ENCODE data around the gene FANCD2.
"Not testable (repeated sequence)": the region's sequence is repeated elsewhere in the genome, so short reads cannot be mapped to it uniquely, and the experiment has no call there.

FANCD2 gene

DNA sequence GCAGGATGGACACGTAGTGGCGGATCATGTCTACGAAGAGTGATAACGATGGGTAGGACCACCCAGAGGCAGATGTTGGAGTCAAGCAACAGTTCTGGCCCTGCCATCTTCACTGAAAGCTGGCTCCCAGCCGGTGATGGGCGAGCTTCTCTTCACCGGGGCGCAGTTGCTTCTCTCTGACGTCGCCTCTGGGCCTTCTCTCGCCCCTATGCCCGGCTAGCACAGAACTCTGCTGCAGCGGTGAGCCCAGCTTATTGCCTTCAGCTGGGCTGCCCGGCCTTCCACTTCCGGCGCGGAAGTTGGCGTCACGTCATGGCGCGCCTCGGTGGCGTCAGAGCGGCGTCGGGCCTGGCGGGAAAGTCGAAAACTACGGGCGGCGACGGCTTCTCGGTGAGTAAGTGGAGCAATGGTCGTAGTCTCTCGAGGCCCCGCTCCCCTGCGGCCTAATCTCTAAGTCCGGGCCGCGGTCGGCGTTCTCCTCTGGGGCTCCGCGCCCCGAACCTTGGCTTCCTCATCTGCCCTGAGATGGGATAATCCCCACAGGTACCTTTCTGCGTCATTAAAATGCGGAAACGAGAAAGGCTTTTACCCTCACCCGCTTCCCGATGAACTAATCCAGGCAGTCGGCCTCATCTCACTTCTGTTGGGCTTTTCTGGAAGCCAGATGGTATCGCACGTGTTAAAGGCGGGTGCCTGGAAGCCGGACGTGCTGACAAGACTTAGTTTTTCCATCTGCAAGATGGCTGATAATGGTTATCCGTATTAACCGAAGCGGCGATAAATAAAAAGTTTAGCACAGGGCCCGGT, at the start of gene FANCD2:
FANCD2 (plus strand) TSS at position 354 of the 807 bp plus-strand sequence. CDS start 2,221 bp downstream, outside the sequence.
- peak; percentile 52 to 70 for DNase-seq

DNA sequence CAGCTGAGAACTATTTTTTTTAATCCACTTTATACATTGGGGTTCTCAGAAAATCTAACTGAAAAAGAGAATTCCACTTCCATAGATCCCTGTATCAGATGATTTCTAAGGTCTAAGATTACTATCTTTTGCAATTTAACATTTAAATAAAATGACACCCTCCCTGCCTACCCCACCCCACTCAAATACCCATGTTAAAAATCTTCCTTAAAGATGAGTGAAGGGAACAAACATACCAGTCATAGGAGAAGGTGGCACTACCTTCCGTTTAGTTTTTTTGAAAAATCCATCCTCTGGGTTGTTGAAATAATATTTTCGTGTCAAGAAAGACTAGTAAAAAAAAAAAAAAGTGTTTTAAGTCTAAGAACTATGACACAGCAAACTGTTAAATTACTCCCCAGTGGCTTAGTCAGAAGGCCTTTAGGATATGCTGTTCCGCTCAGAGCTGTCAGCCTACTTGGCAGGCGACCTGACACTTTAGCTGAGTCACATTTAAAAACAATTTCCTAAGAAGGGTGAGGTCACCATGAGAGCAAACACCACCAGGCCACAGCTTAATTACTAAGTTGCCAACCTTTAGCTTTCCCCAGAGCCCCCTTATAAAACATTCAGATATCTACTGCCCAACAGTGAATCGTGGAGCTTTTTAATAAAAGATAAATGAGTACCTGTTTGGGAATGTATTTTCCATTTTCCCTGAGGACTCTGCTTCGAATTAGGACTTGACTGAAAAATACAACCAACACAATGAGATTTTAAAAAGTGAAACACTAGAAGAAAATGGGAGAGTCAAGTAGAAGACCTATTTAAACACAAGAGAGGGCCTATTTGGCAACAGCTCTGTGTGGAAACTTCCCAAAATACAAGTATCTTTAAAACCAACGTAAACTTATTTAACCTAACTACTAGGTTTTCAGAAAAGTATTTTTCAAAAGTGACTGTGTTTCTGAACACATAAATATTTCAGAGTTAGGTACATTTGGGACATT, 49.2 kb upstream of the FANCD2 start:
- DNase-seq, result no peak

DNA sequence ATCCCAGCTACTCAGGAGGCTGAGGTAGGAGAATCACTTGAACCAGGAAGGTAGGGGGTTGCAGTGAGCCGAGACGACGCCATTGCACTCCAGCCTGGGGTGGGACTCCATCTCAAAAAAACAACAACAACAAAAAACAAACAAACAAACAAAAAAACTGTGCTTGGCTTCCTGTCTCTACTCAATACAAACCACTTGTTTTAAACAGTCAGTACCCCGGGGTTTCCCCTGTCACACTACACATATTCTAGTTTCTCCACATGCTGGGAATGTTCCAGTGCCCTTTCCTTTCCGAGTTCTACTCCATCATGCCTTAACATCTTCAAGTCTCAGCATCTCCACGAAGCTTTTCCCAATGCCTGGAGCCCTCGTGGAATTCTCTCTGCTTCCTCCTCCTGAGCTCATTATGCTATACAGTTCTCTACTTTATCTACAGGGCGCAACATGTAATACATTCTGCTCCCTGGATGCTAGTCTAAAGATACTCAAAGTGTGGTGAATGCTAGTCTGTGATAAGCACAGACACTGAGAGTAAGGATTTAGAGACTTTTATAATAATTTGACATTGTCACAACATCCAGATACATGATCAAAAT, 47.4 kb upstream of the FANCD2 start:
- no peak for DNase-seq

DNA sequence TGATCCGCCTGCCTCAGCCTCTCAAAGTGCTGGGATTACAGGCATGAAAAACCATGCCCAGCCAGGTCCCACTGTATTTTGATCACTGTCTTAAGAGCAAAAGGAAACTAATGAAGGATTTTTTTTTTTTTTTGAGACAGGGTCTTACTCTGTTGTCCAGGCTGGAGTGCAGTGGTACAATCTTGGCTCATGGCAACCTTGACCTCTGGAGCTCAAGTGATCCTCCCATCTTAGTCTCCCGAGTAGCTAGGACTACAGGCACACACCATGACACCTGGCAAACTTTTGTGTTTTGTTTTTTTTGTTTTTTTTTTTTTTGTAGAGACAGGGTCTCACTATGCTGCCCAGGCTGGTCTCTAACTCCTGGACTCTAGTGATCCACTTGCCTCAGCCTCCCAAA, 46.0 kb upstream of the FANCD2 start:
- no peak for DNase-seq

DNA sequence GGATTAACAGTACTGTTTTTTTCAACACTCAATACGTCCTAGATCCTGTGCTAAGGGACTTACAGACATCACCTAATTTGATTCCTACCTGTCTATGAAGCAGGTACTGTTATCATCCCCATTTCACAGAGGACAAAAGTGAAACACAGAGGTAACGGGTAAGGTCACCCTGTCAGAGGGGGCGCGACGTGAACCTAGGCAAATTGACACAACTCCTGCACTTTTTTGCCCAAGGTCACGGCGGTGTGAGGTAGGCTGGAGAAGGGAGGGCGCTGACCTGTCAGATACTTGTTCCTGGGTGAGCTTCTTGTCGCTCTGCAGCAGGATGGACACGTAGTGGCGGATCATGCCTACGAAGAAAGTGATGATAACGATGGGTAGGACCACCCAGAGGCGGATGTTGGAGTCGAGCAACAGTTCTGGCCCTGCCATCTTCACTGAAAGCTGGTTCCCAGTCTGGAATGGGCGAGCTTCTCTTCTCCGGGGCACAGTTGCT, 40.0 kb upstream of the FANCD2 start:
- no peak for DNase-seq

DNA sequence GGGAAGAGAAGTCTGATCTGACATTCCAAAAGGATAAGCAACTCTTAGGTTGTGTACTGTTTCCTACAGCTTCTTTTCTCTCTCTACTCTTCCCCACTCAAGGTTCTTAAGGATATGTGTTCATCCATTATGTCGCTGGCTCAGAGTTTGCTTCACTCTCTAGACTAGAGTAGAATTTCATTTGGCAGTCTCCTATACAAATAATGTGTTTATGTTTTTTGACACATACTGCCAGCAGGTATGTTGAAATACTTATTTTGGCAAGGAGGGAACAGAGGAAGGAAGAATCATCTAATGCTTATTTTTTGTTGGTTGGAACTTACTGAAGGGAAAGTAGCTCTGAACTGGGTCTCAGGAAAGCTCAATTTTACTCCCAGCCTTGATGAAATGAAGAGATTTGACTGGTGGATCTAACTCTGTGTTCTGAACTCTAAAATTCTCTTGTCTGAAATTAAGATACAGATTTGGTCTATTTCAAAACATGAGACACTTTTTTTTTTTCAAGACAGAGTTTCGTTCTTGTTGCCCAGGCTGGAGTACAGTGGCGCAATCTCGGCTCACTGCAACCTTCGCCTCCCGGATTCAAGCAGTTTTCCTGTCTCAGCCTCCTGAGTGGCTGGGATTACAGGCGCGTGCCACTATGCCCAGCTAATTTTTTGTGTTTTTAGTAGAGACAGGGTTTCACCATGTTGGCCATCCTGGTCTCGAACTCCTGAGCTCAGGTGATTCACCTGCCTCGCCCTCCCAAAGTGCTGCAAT, 32.0 kb upstream of the FANCD2 start:
- DNase-seq, result no peak

DNA sequence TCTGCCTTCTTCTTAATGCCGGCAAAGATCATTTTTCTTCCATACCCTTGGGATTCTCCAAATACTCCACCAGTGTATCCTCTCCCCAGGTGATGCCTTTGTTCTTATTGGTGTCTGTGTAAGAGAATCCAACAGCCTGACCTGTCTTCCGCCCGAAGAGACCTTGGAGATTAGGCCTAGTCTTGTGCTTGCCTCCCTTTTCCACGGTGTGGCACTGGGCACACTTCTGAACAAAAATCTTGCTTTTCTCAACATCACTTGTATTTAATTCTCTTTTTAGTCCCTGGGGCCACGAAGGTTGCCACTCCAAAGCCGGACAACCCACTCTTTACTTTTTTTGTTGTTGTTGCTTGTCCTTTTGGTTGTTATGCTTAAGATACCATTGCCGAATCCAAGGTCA, 25.6 kb upstream of the FANCD2 start:
- DNase-seq, result no peak

DNA sequence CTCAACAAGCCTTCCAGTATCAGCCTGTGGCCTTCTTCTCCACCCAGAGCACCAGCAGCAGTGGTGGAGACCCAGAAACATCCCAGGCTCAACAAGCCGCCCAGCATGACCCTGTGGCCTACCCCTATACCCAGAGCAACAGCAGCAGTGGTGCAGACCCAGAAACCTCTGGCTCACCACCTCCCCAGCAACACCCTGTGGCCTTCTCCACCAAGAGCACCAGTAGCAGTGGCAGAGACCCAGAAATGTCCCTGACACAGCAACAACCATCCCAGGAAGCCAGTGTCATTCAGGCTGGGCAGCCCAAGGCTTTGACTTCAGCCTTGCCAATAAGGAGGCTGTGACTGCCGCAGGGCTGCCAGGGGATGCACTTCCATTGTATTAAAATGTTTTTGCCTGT, 23.3 kb upstream of the FANCD2 start:
- no peak for DNase-seq

DNA sequence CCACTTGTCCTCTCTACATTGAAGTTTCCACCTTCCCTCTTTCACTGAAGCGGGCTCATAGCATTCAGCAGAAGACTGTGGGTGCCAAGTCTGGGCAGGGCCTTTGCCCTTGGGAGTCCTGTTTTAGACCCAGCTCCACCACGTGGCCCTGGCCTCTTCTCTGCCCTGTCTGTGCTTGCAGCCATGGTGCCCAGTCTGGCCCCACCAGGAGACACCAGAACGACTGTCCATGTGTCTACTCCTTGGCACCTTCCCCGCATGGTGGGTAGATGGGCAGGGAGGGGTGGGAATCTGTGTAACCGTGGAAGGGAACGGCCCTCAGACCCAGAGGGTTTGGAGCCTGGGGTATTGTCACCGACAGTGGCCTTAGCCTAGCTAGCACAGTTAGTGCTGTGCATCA, 21.7 kb upstream of the FANCD2 start:
- no peak for DNase-seq

DNA sequence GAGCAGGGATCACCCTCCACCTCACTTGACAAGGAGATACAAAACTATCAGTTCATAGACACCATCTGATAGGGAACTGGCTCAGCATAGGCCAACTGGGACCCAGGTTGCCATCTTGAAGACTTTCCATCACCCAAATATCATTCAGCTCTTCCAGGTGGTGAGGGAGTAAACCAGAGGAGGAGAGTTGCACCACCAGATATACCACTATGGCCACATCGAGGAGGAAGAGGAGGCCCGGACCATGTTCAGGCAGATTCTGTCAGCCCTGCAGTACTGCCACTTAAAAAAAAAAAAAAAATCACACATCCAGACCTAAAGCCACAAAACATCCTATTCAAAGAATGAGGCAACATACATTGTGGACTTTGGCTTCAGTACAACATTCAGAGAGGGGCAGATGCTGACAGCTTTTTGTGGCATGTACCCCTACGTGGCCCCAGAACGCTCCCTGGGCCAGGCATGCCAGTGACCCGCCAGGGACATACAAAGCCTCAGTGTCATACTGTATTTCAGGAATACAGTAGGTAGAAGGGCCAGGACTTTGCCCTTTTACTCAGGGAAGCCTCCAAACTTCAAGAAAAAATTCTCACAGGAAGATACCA, 21.2 kb upstream of the FANCD2 start:
- no peak for DNase-seq

DNA sequence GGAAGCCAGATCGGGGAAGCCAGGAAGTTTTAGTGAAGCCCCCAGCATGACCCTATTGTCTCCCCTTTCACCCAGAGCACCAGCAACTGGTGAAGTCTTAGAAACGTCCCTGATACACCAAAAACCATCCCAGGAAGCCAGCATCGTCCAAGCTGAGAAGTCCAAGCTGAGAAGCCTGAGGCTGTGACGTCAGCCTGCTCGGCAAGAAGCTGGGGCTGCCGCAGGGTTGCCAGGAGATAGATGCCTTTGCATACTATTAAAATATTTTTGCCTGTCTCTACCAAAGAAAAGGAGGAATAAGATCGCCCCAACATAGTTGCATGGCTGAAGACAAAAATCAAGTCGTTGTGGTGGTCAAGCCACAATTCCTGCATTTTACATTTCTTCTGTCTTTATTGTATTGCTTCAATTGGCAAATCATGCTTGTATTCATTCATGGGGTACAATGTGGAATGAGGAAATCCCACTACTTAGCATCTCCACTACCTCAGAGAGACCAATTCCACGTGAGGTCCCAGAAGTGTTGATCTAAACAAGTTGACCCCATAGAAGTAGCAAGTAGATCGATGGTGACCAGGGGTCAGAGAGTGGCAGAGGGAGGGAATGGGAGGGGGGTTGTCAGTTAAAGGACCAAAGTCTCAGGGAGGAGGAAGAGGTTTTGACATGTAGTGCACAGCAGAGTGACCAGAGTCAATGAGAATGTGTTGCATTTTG, 20.0 kb upstream of the FANCD2 start:
- DNase-seq, result no peak

DNA sequence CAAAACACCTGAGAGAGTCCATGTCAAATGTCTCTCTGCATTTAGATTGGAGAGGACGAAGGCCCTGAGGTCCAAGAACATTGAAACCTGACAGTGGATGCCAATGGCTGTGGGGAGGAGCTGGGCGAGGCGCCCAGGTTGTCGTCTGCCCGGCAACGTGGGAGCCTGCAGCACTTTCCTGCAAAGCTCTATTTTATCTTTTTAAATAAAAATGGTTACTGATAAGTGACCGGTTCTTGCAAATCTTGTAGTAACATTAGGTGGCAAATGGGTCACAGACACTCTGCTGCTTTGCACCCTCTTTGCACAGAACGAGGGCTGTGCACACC, 19.5 kb upstream of the FANCD2 start:
- no peak for DNase-seq

DNA sequence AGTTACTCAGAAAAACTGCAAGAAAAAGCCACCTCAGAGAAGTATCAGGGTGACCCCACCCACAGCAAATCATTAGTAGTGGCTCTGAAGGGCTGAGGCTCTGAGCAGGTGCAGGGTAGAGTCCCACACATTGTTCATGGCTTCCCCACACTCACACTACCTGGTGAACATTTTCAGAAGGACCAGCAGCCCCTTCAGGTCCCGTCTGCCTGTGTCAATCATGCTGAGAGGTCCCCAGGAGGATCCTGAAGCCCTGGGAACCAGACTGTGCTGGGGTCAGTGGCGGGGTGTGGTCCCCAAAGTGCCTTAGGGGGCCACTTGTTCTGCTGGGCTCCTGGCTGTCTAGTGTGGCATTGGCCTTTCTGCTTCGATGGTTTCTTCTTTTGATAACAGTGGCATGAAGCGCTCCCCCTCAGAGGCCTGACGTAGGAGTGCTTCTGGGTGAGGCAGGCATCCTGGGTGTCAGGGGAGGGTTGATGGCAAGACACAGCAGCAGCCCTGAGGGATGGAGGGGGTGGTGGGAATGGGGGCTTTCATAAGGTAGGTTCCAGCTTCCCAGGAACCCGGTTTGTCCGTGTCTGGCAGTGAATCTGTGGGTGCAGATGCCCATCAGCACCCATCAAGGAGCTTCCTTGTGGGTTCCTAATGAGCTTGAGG, 19.0 kb upstream of the FANCD2 start:
- DNase-seq, result no peak

DNA sequence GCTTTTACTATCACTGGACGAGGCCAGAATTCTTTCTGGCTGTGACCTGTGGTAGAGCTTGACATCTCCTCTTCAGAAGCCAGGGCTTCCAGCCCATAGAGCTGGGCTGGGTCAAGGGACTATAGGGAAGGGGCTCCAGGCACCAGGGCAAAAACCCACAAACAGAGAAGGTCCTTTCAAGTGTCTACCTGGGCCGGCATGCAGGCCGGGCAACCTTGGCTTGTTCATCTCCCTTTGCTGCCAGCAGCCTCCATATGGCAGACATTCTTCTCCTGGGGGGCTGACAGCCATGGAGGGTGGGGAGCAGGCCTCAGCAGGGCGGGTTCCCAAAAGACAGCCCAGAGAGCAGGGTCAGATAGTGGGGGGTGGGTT, 18.0 kb upstream of the FANCD2 start:
- not testable (repeated sequence) for DNase-seq

DNA sequence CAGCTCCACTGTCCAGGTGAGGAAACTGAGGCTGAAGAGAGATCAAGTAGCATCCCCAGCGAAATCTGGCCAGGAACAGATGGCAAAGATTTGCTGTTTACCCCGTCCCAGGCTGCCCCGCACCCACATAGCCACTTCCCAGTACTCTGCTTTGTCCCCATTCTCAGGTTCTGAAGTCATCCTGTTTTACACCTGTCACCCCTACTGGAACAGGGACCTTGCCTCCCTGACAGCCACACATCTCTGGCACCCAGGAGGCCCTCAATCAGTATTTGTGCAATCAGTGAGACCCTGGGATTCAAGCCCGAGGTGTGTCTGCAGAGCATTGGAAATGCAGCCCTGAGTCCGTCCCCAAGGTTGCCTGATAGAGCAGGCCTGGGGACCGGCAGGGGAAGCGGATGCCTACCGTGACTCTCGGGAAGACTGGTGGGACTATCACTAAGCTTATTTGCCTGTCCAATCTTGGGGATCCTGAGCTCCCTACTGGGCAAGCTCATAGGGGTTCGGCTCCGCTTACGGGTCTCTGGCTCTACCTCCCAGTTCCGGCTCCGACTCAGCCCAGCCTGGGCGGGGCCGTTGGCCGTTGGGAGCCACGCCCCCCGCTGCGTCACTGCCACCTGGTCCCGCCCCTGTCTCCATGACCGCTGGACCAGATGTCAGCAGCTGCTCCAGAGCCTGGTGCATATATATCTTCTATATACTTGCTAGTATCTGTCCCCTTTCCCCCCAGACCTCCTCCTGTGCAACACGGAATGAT, 17.5 kb upstream of the FANCD2 start:
- peak in 1 of 2 experiments; percentile 22 for DNase-seq

DNA sequence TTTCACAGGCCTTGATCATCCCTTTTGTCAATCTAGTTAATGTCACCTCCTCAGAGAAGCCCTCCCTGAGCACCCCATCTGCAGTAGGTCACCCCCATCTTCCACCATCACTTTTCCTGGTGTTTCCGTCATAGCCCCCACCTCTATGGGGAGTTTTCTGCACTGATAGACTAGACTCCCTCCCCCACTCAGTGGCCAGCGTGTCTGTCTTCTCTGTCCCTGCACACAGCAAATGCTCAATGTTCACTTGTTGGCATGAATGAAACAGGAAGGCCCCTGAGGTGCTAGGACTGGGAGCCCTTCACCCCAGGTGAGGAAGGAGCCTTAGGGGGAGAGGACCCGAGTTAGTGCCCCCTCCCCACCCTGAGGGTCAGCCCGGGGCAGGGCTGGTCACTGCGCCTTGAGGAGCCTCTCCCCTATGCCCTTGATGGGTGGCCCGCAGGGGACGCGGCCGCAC, 15.8 kb upstream of the FANCD2 start:
- DNase-seq, result no peak

DNA sequence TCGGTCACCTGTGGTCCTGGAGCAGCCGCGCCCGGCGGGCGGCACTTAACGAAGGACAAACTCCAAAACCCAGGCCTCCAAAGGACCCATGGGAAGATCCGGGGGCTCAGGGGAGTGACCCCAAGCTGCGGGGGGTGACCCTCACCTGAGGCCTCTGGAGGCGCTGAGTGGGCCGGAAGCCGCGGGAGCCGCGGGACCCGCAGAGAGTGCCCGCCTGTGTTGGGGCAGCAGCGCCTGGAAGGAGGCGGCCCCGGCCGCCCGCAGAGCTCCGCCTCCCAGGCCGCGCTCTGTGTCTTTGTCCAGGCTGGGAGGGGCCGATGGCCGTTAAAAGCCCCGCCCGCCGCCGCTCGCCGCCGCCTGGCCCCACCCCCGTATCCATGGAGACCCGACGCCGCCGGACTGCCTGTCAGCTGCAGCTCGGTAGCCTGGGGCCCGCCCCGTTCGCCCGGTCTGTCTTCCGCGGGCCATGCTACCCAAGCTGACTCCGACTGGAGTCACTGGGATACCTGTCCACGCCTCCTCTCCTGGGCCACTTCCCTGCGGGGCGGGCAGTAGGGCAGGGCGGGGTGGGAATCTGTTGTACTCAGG, 15.3 kb upstream of the FANCD2 start:
- peak; percentile 48 to 65 for DNase-seq

DNA sequence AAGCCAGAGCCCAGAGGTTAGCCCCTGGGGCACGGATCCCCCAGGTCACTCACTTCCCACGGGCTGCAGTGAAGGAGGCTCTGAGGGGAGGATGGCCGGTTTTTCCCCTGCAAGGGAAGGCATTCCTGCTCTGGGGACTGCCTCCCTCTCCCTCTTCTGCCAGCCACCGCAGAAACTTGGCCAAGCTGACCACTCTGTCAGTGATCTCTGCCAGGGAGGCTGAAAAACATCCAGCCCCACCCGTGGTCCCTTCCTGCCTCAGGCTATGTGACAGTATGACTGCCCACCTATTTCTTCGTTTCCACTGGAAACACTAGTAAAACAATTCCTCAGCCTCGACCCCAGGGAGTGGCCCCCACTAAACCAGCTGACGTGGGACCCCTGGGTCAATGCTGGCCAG, 14.6 kb upstream of the FANCD2 start:
- DNase-seq, result no peak

DNA sequence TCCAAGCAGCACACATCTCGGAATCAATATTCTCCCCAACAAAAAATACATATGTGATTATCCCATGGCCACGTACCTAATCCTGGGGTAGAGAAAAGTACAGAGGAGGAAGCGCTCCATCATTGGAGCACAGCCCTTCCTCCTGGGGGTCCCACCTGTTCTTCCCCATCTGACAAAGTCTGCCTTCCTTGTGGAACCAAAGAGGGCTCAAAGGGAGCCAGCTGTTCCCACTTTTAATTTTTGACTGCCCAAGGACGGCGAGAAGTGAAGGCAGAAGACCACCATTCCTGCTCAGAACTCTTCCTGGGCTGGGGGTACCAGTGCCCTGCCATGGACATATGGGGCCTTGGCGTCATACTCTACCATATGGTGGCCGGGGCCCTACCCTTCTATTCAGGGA, 14.1 kb upstream of the FANCD2 start:
- DNase-seq, result no peak

DNA sequence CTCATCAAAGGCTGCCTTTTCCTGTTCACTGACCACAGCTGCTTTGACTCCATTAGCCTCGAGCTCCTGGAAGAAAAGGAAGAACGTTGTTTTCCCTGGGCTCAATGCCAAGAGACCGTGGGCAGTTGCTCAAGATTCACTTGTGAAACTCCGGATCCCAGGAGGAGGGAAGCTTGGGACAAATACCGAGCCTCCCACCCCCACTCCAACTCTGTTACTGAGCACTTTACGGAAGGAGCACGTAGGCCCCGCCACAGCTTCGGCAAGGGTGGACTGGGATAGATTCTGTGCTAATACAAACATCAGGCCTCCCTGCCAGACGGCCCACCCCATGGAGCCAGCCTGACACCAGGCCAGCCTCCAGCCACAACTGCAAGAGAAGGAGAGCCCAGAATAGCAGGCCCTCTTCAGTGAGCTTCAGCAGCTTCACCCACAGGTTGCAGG, 10.8 kb upstream of the FANCD2 start:
- DNase-seq, result no peak

Measured in NCI-H1930 (cell line).